ENCODE data around the gene DCC.
"Not testable (repeated sequence)": the region's sequence is repeated elsewhere in the genome, so short reads cannot be mapped to it uniquely, and the experiment has no call there.

DCC gene

GRCh38 chr18:53451902-53452301 lies 1111.9 kb downstream of the DCC start:
- DNase-seq = no peak

- DNase-seq = no peak
Measured at GRCh38 chr18:53457068-53457467, 1117.1 kb downstream of the DCC start.

GRCh38 chr18:53458268-53458667 lies 1118.3 kb downstream of the DCC start:
- DNase-seq = no peak

GRCh38 chr18:53458944-53459580 lies 1119.1 kb downstream of the DCC start:
- DNase-seq = no peak

- DNase-seq = no peak
Measured at GRCh38 chr18:53467756-53468155, 1127.8 kb downstream of the DCC start.

GRCh38 chr18:53468173-53468572 lies 1128.2 kb downstream of the DCC start:
- not testable (repeated sequence) for DNase-seq

- DNase-seq = no peak
Measured at GRCh38 chr18:53472546-53472945, 1132.5 kb downstream of the DCC start.

- no peak for DNase-seq
Measured at GRCh38 chr18:53478155-53478554, 1138.2 kb downstream of the DCC start.

- DNase-seq = no peak
Measured at GRCh38 chr18:53486296-53486695, 1146.3 kb downstream of the DCC start.

- DNase-seq = no peak
Measured at GRCh38 chr18:53489266-53489665, 1149.3 kb downstream of the DCC start.

- DNase-seq = no peak
Measured at GRCh38 chr18:53490019-53490418, 1150.0 kb downstream of the DCC start.

- no peak for DNase-seq
Measured at GRCh38 chr18:53496028-53496427, 1156.0 kb downstream of the DCC start.

- no peak for DNase-seq
Measured at GRCh38 chr18:53503914-53504441, 1164.0 kb downstream of the DCC start.

GRCh38 chr18:53508529-53508928 lies 1168.5 kb downstream of the DCC start:
- DNase-seq = no peak

- no peak for DNase-seq
Measured at GRCh38 chr18:53509886-53510285, 1169.9 kb downstream of the DCC start.

GRCh38 chr18:53511725-53512124 lies 1171.7 kb downstream of the DCC start:
- DNase-seq = not testable (repeated sequence)

GRCh38 chr18:53521068-53521467 lies 1181.1 kb downstream of the DCC start:
- no peak for DNase-seq

- no peak for DNase-seq
Measured at GRCh38 chr18:53526101-53526870, 1186.3 kb downstream of the DCC start.

GRCh38 chr18:53527365-53527764 lies 1187.4 kb downstream of the DCC start:
- no peak for DNase-seq

- no peak for DNase-seq
Measured at GRCh38 chr18:53531187-53531586, 1191.2 kb downstream of the DCC start.

GRCh38 chr18:53531896-53532295 lies 1191.9 kb downstream of the DCC start:
- no peak for DNase-seq

GRCh38 chr18:53534203-53534602 lies 1194.2 kb downstream of the DCC start:
- DNase-seq = no peak

- no peak for DNase-seq
Measured at GRCh38 chr18:53534695-53535094, 1194.7 kb downstream of the DCC start.

- DNase-seq = no peak
Measured at GRCh38 chr18:53536908-53537307, 1196.9 kb downstream of the DCC start.
